Activated effector memory CD4-positive, alpha-beta T cell treated with Interleukin-2 at 50 U/mL for 16 hours (primary cell): ENCODE results near the gene PEDS1.
A peak's percentile ranks its signal among the peaks of the same experiment; 100 is the strongest.
"Not testable (repeated sequence)": the region's sequence is repeated elsewhere in the genome, so short reads cannot be mapped to it uniquely, and the experiment has no call there.

Experiments
- DNase-seq: peaks from one replicate; pipeline ENCODE4 v3.0.0-alpha.2; 2020

Gene PEDS1

GRCh38 chr20:50153500-50154377 lies at the start of gene PEDS1:
Gene PEDS1, minus strand, starts transcription at chr20:50153723. Its CDS starts 86 bp downstream, at chr20:50153637.
- peak; percentile 75 for DNase-seq

GRCh38 chr20:50202677-50203076 lies 49.2 kb upstream of the PEDS1 start:
- DNase-seq = no peak

- DNase-seq = not testable (repeated sequence)
Observed at GRCh38 chr20:50201710-50202109, 48.2 kb upstream of the PEDS1 start.

GRCh38 chr20:50200482-50201104 lies 47.1 kb upstream of the PEDS1 start:
- DNase-seq = no peak

- DNase-seq = no peak
Observed at GRCh38 chr20:50199703-50200102, 46.2 kb upstream of the PEDS1 start.

- no peak for DNase-seq
Observed at GRCh38 chr20:50198716-50199115, 45.2 kb upstream of the PEDS1 start.

GRCh38 chr20:50198180-50198666 lies 44.7 kb upstream of the PEDS1 start:
- DNase-seq = no peak

GRCh38 chr20:50197463-50198179 lies 44.1 kb upstream of the PEDS1 start:
- DNase-seq = no peak

GRCh38 chr20:50196896-50197295 lies 43.4 kb upstream of the PEDS1 start:
- DNase-seq = no peak

GRCh38 chr20:50196248-50196647 lies 42.7 kb upstream of the PEDS1 start:
- no peak for DNase-seq

GRCh38 chr20:50195524-50196120 lies 42.1 kb upstream of the PEDS1 start:
- DNase-seq = no peak

GRCh38 chr20:50194831-50195523 lies 41.5 kb upstream of the PEDS1 start:
- no peak for DNase-seq

- no peak for DNase-seq
Observed at GRCh38 chr20:50194422-50194830, 40.9 kb upstream of the PEDS1 start.

GRCh38 chr20:50193836-50194421 lies 40.4 kb upstream of the PEDS1 start:
- no peak for DNase-seq

GRCh38 chr20:50193199-50193835 lies 39.8 kb upstream of the PEDS1 start:
- DNase-seq = no peak

GRCh38 chr20:50192364-50193198 lies 39.1 kb upstream of the PEDS1 start:
- peak; percentile 67 for DNase-seq

- peak; percentile 49 for DNase-seq
Observed at GRCh38 chr20:50191544-50192363, 38.2 kb upstream of the PEDS1 start.

GRCh38 chr20:50191065-50191543 lies 37.6 kb upstream of the PEDS1 start:
- DNase-seq = peak; percentile 59
